Erythroblast (primary cell): ENCODE results near the gene DLEU7.

ENCODE experiments used
- DNase-seq, 2 experiments: peaks; one replicate each; lab custom pipeline; 2025; lab: John Stamatoyannopoulos, UW
- GATA1 ChIP-seq: IDR thresholded peaks from 2 replicates; pipeline ENCODE4 v1.6.1; 2011; ENCODE audit warnings: low read depth, mild to moderate bottlenecking, control low read depth, low read length, moderate library complexity
- POLR2A ChIP-seq: IDR thresholded peaks from 2 replicates; pipeline ENCODE4 v1.6.1; 2011; ENCODE audit warnings: mild to moderate bottlenecking, low read length

The DLEU7 gene

DNA sequence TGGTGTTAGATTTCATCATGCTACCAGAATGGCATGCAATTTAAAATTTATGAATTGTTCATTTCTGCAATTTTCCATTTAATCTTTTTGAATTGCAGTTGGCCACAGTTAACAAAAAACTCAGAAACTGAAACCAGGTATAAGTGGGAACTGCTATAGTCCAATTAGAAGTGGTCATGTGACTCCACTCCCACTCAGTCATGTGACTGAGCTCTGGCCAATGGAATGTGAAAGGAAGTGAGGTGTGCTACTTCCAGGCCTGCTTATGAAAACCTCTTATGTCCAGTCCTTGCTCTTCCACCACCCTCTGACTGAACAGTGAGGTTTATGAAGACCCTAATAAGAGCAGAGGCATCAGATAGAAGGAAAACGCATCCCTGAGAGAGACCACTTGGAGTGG lies 47.0 kb downstream of the DLEU7 start:
- no peak for TF ChIP-seq GATA1
- no peak for TF ChIP-seq POLR2A
- DNase-seq, result no peak

GRCh38 chr13:50794226-50794625 lies 49.3 kb downstream of the DLEU7 start:
- no peak for DNase-seq
- TF ChIP-seq POLR2A, result no peak
- TF ChIP-seq GATA1, result no peak

GRCh38 chr13:50793026-50793425 lies 50.5 kb downstream of the DLEU7 start:
- no peak for DNase-seq
- TF ChIP-seq GATA1, result no peak
- no peak for TF ChIP-seq POLR2A

GRCh38 chr13:50788551-50789210 lies 54.8 kb downstream of the DLEU7 start:
- TF ChIP-seq GATA1, result no peak
- no peak for TF ChIP-seq POLR2A
- DNase-seq, result no peak

GRCh38 chr13:50787316-50788195 lies 55.9 kb downstream of the DLEU7 start:
- DNase-seq, result no peak
- TF ChIP-seq GATA1, result no peak
- no peak for TF ChIP-seq POLR2A

DNA sequence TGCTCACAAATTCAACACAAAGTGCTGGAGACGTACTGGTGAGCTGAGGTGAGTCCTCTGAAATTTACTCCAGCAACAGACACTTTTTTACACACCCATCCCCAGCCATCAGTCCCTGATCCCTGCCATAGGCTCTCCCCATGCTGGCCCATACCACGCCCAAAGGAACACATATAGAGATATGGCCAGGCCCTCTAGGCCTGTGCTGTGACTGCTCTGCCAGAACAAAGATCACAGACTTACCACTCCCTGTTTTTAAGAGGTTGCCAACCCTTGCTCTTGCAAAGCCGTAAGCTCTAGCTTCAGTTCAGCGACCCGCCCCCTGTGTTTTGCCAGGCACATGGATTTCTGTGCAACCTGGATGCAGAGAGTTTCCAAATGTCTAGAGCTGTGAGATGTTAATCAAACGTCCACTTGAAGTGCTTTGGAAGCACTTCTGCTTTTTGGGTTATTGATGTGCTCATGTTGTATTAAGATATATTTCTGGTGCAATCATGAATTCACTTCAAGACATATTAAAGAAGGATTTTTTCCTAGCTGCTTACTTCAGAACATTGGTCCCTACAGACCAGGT lies 59.7 kb downstream of the DLEU7 start:
- DNase-seq, result no peak
- no peak for TF ChIP-seq POLR2A
- TF ChIP-seq GATA1, result no peak

GRCh38 chr13:50783066-50783465 lies 60.4 kb downstream of the DLEU7 start:
- TF ChIP-seq GATA1, result no peak
- no peak for TF ChIP-seq POLR2A
- DNase-seq, result no peak

DNA sequence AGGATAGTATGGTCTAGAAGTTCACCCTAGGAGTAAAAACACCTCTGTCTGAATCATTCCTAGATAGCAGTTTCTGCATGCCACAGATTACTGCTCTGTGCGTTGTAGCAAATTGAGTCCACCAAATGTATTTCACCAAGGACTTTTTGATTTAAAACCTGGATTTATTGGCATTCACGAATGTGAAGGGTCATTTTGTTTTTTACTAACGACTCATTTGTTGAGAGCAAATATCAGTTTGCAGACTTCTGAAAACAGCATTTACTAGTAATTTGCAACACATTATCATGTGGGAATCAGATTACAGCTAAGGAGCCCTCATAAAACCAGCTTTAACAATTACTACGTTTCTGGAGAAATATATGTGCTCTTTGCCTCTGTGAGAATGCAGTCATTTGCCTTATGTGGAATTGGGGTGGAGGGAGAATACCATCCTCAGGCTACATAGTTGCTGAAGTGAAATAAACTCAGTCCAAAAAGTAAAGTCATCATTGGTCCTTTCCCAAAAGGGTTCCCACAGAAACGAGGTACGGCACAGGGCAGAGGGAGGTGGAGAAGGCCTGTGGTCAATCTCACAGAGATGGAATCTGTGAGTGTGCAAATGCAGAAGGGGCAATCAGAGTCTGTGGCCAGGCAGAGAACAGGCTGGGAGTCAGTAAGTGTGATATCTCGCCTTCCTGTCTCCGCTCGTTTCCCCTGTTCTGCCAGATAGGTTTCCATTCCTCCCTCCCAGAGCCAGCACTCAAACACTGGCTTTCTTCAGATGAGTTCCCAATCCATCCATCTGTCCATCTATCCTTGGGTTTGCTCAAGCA lies 63.1 kb downstream of the DLEU7 start:
- TF ChIP-seq POLR2A, result no peak
- TF ChIP-seq GATA1, result no peak
- DNase-seq, result no peak

- TF ChIP-seq POLR2A (no peak), GATA1 (no peak)
- DNase-seq, result no peak
Observed at GRCh38 chr13:50779443-50780200, 63.9 kb downstream of the DLEU7 start.
